Activated CD8-positive, alpha-beta memory T cell treated with anti-CD3 and anti-CD28 coated beads, Interleukin-2, amount 50 U/mL, for 24 hours (primary cell): ENCODE measurements around the gene HIPK4.
"Not testable (repeated sequence)": the region's sequence is repeated elsewhere in the genome, so short reads cannot be mapped to it uniquely, and the experiment has no call there.

Experiments
- DNase-seq: peaks from one replicate; pipeline ENCODE4 v3.0.0-alpha.2; 2020; ENCODE audit errors: extremely low read depth

The HIPK4 gene

DNA sequence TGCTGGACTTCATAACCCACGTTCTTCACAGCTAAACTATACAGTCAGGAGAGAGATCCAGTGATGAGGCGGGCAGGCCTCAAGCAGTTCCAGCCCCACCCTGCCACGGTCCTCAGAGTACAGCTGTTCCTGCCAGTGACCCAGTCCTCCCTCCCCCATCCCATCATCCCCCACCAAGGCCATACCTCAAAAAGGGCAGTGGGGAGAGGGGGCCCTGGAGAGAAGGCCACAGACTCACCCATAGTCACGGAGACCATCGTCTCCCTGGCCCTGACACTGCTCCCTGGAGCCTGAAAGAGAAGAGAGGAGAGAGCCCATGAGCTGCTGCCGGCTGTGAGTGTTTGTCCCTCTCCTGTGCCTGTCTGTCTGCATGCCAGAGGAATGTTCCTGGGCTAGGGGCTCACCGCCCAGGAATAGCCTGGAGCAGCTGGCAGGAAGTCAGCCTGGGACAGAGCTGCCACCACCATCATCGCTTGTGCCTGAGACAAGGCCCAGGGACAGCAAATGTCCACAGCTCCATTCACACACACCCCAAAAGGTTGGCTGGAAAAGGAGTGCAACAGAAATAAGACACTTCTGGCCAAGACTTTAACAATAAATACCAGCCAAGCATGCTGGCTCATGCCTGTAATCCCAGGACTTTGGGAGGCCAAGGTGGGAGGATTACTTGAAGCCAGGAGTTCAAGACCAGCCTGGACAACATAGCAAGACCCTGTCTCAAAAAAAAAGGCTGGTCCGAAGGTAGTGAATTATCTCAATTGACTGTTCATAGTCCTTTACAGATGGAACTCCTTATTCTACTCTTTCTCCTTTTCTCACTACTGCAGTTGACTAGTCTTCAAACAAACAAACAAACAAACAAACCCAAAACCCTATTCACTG is 48.1 kb downstream of the HIPK4 start:
- DNase-seq: no peak

DNA sequence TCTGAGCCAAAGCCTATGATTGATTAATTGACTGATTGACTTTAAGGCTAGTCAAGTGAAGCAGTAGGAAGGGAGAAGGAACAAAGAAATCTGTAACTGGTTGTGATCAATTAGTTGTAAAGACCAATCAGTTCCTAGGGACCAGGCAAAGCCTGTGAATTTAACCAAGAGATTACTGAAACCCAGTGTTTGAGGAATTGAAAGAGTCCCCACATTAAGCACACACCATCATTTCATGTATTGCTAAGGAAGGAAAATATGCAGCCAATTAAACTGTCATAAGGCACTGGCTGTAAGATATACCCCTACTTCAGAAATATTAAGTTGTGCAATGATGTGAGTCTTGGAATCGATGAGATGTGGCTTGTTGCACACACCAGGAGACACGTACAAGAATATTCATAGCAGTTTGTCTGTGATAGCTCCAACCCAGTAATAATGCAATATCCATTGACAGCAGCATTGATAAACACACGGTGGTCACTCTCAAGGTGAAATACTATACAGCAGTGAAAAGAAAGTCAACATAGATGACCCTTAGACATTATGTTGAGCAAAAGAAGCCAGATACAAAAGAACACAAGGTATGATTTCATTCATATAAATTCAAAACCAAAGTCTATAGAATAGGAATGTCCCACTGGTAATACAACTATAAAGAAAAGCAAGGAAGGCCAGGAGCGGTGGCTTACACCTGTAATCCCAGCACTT is 50.8 kb downstream of the HIPK4 start:
- DNase-seq: no peak

DNA sequence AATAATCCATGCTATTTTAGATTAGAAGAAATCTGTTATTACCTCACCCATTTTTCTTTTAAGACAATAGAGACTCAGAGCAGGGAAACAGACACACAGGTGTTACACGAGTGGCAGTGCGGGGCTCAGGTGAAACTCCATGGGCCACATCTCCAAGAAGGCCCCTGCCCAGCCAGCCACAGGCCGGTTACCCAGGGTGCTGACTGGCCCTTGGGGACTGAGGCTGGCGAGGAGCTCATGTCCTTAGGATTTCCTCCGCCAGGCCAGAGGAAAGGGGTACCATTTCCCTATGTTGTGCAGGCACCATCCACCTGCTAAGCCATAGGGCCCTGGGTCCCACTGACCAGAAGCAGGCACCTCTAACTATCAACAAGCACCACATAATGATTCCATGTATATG is 52.4 kb downstream of the HIPK4 start:
- no peak for DNase-seq

DNA sequence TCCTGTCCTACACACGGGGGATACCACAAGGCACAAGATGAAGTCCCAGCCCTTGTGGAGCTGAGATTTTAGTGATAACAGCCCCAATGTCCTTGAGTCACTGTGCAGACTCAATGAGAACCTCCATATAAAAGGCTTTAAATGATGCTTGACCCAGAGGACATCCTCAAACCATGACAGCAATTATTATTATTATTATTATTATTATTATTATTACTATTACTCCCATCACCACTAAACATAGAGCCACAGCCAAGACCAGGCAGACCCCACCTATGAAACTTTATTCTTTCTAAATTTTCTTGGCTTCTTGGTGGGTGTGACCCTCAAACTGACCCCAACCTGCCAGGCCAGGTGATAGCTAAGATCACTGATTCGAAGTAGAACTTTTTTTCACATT is 52.9 kb downstream of the HIPK4 start:
- DNase-seq: no peak

GRCh38 chr19:40336601-40336900 is 53.4 kb downstream of the HIPK4 start:
- no peak for DNase-seq

- no peak for DNase-seq
Measured at GRCh38 chr19:40335855-40336600, 54.0 kb downstream of the HIPK4 start.

DNA sequence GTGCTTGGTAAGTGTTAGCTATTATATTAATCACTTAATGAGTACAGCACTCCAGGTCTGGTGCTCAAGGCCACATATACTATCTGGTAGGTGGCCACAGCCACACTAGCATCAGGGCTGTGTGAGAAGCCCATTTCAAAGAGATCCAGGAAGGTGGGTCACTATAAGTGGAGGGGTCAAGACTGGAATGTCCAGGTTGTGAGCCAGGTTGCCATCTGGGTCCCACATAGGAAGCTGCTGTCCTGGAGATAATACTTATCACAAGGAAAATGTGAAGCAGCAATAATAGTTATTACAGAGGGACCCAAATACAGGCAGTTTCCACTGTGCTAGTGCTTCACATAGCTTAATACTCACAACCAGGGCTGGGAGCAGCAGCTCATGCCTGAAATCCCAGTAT is 54.9 kb downstream of the HIPK4 start:
- no peak for DNase-seq

DNA sequence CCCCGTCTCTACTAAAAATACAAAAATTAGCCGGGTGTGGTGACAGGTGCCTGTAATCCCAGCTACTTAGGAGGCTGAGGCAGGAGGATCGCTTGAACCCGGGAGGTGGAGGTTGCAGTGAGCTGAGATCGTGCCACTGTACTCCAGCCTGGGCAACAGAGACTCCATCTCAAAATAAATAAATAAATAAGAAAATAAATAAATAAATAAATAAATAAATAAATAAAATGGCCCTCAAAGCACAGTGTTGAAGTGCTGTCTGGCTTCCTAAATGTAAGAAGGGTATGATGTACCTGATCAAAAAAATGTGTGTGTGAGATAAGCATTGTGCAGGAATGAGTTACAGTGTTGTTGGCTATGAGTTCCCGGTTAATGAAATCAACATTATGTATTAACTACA is 56.9 kb downstream of the HIPK4 start:
- not testable (repeated sequence) for DNase-seq

DNA sequence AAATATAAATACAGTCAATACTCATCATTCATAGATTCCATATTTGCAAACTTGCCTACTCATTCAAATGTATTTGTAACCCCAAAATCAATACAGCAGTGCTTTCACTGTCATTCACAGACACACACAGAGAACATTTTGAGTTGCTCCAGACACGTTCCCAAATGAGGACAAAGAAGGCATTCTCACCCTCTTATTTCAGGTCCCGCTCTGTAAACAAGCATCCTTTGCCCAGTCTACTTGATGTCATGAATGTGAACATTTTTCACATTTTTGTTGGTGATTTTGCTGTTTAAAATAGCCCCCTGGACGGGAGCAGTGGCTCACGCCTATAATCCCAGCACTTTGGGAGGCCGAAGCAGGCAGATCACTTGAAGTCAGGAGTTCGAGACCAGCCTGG is 57.3 kb downstream of the HIPK4 start:
- DNase-seq: no peak

GRCh38 chr19:40331052-40331451 is 58.9 kb downstream of the HIPK4 start:
- no peak for DNase-seq
